HEK293 (cell line): ENCODE data around the gene HOXB8.

Experiments used
- BCL11A ChIP-seq: fragments of 450-650 bp; formaldehyde crosslinking; IDR thresholded peaks from 2 replicates; pipeline ENCODE4 v1.5.1; 2016; ENCODE audit warnings: low read depth, missing biosample characterization, missing genetic modification characterization
- EGR2 ChIP-seq: fragments of 450-650 bp; formaldehyde crosslinking; IDR thresholded peaks from 2 replicates; pipeline ENCODE4 v1.5.1; 2016; ENCODE audit warnings: low read depth, missing biosample characterization, missing genetic modification characterization
- GLIS2 ChIP-seq: fragments of 450-650 bp; formaldehyde crosslinking; IDR thresholded peaks from 2 replicates; pipeline ENCODE4 v1.5.1; 2016; ENCODE audit warnings: missing biosample characterization, missing genetic modification characterization
- IKZF3 ChIP-seq: fragments of 450-650 bp; IDR thresholded peaks from 2 replicates; pipeline ENCODE4 v1.5.0; 2018; ENCODE audit warnings: missing biosample characterization, mild to moderate bottlenecking, missing genetic modification characterization, moderate library complexity
- KLF10 ChIP-seq: fragments of 450-650 bp; IDR thresholded peaks from 2 replicates; pipeline ENCODE4 v1.5.1; 2018; ENCODE audit warnings: missing biosample characterization, mild to moderate bottlenecking, missing genetic modification characterization
- KLF8 ChIP-seq: fragments of 450-650 bp; formaldehyde crosslinking; IDR thresholded peaks from 2 replicates; pipeline ENCODE4 v1.5.1; 2016; ENCODE audit warnings: missing biosample characterization, missing genetic modification characterization
- KLF9 ChIP-seq: fragments of 450-650 bp; formaldehyde crosslinking; IDR thresholded peaks from 2 replicates; pipeline ENCODE4 v1.5.1; 2016; ENCODE audit warnings: missing biosample characterization, missing genetic modification characterization, low read depth
- OSR2 ChIP-seq: fragments of 450-650 bp; formaldehyde crosslinking; IDR thresholded peaks from 2 replicates; pipeline ENCODE4 v1.5.1; 2016; ENCODE audit warnings: missing biosample characterization, missing genetic modification characterization
- PRDM6 ChIP-seq: fragments of 450-650 bp; formaldehyde crosslinking; IDR thresholded peaks from 2 replicates; pipeline ENCODE4 v1.5.1; 2017; ENCODE audit warnings: missing biosample characterization, missing genetic modification characterization
- SP7 ChIP-seq: fragments of 450-650 bp; formaldehyde crosslinking; IDR thresholded peaks from 2 replicates; pipeline ENCODE4 v1.5.1; 2016; ENCODE audit warnings: missing biosample characterization, missing genetic modification characterization
- TCF7L2 ChIP-seq: IDR thresholded peaks from 2 replicates; pipeline ENCODE4 v1.6.1; 2011; ENCODE audit warnings: low read depth, mild to moderate bottlenecking, inconsistent platforms, low read length, moderate library complexity, borderline replicate concordance
- WT1 ChIP-seq: fragments of 450-650 bp; formaldehyde crosslinking; IDR thresholded peaks from 2 replicates; pipeline ENCODE4 v1.5.1; 2016; ENCODE audit warnings: missing biosample characterization, missing genetic modification characterization
- YY1 ChIP-seq: fragments of 450-650 bp; formaldehyde crosslinking; IDR thresholded peaks from 2 replicates; pipeline ENCODE4 v1.5.1; 2018; ENCODE audit warnings: missing biosample characterization, missing genetic modification characterization
- ZBTB11 ChIP-seq: fragments of 450-650 bp; formaldehyde crosslinking; conservative IDR thresholded peaks from 2 replicates; pipeline ENCODE4 v1.5.1; 2016; ENCODE audit warnings: low read depth, missing biosample characterization, missing genetic modification characterization
- ZBTB26 ChIP-seq: fragments of 450-650 bp; formaldehyde crosslinking; optimal IDR thresholded peaks from 2 replicates; pipeline ENCODE3; 2016; ENCODE audit warnings: missing biosample characterization, mild to moderate bottlenecking, missing genetic modification characterization
- ZBTB48 ChIP-seq: fragments of 450-650 bp; formaldehyde crosslinking; IDR thresholded peaks from 2 replicates; pipeline ENCODE4 v1.5.1; 2016; ENCODE audit warnings: missing biosample characterization, missing genetic modification characterization
- ZFHX2 ChIP-seq: fragments of 450-650 bp; formaldehyde crosslinking; conservative IDR thresholded peaks from 2 replicates; pipeline ENCODE4 v1.5.1; 2016; ENCODE audit warnings: missing biosample characterization, missing genetic modification characterization
- ZFP3 ChIP-seq: fragments of 450-650 bp; formaldehyde crosslinking; IDR thresholded peaks from 2 replicates; pipeline ENCODE4 v1.5.1; 2016; ENCODE audit warnings: low read depth, missing biosample characterization, missing genetic modification characterization
- ZFP37 ChIP-seq: fragments of 450-650 bp; formaldehyde crosslinking; IDR thresholded peaks from 2 replicates; pipeline ENCODE4 v1.5.1; 2016; ENCODE audit warnings: missing biosample characterization, missing genetic modification characterization
- ZNF146 ChIP-seq: fragments of 450-650 bp; formaldehyde crosslinking; IDR thresholded peaks from 2 replicates; pipeline ENCODE4 v1.5.1; 2016; ENCODE audit warnings: missing biosample characterization, missing genetic modification characterization
- ZNF24 ChIP-seq: fragments of 450-650 bp; formaldehyde crosslinking; IDR thresholded peaks from 2 replicates; pipeline ENCODE4 v1.5.1; 2016; ENCODE audit warnings: missing biosample characterization, missing genetic modification characterization
- ZNF335 ChIP-seq: fragments of 450-650 bp; formaldehyde crosslinking; conservative IDR thresholded peaks from 2 replicates; pipeline ENCODE4 v1.5.1; 2016; ENCODE audit warnings: missing biosample characterization, missing genetic modification characterization
- ZNF350 ChIP-seq: fragments of 450-650 bp; formaldehyde crosslinking; IDR thresholded peaks from 2 replicates; pipeline ENCODE4 v1.5.0; 2017; ENCODE audit warnings: missing biosample characterization, mild to moderate bottlenecking, missing genetic modification characterization
- ZNF362 ChIP-seq: fragments of 450-650 bp; formaldehyde crosslinking; IDR thresholded peaks from 2 replicates; pipeline ENCODE4 v1.5.1; 2016; ENCODE audit warnings: missing biosample characterization, missing genetic modification characterization
- ZNF37A ChIP-seq: fragments of 450-650 bp; IDR thresholded peaks from 2 replicates; pipeline ENCODE4 v1.5.1; 2018; ENCODE audit warnings: missing biosample characterization, missing genetic modification characterization
- ZNF423 ChIP-seq: fragments of 450-650 bp; formaldehyde crosslinking; IDR thresholded peaks from 2 replicates; pipeline ENCODE4 v1.5.1; 2016; ENCODE audit warnings: missing biosample characterization, missing genetic modification characterization
- ZNF426 ChIP-seq: fragments of 450-650 bp; formaldehyde crosslinking; IDR thresholded peaks from 2 replicates; pipeline ENCODE4 v1.5.1; 2017; ENCODE audit warnings: missing biosample characterization, missing genetic modification characterization, mild to moderate bottlenecking, inconsistent platforms, moderate library complexity
- ZNF600 ChIP-seq: fragments of 450-650 bp; formaldehyde crosslinking; IDR thresholded peaks from 2 replicates; pipeline ENCODE4 v1.5.1; 2016; ENCODE audit warnings: missing biosample characterization, missing genetic modification characterization
- ZNF629 ChIP-seq: fragments of 450-650 bp; formaldehyde crosslinking; IDR thresholded peaks from 2 replicates; pipeline ENCODE4 v1.5.1; 2017; ENCODE audit warnings: missing biosample characterization, missing genetic modification characterization
- ZNF645 ChIP-seq: fragments of 450-650 bp; formaldehyde crosslinking; IDR thresholded peaks from 2 replicates; pipeline ENCODE4; 2016; ENCODE audit warnings: missing biosample characterization, missing genetic modification characterization
- ZNF768 ChIP-seq: fragments of 450-650 bp; formaldehyde crosslinking; IDR thresholded peaks from 2 replicates; pipeline ENCODE4 v1.5.1; 2018; ENCODE audit warnings: missing biosample characterization, mild to moderate bottlenecking, missing genetic modification characterization
- ZNF791 ChIP-seq: fragments of 450-650 bp; formaldehyde crosslinking; IDR thresholded peaks from 2 replicates; pipeline ENCODE4 v1.5.1; 2016; ENCODE audit warnings: missing biosample characterization, missing genetic modification characterization

HOXB8 gene

GRCh38 chr17:48610282-48611211 is 4.5 kb downstream of the HOXB8 start, which contains the start of gene HOXB7 (continued):
- TF ChIP-seq ZBTB11 (tag by site-specific recombination) = peak; percentile 70
- TF ChIP-seq PRDM6 = peak; percentile 98
- TF ChIP-seq ZNF645 (tag by site-specific recombination) = no peak
- peak; percentile 9; the same call in 1 of the 2 replicates for TF ChIP-seq WT1
- TF ChIP-seq ZNF37A (tag by site-specific recombination) = no peak
- TF ChIP-seq ZNF600 (tag by site-specific recombination) = peak; percentile 89
- TF ChIP-seq ZNF629 (tag by site-specific recombination) = peak; percentile 41; the same call in 1 of the 2 replicates
- TF ChIP-seq OSR2 (tag by site-specific recombination) = 0 out of 2 replicates have a peak, but pooled peaks have one; percentile 12
- TF ChIP-seq ZFHX2 (tag by site-specific recombination) = peak; percentile 74
- peak; percentile 36; the same call in 1 of the 2 replicates for TF ChIP-seq KLF10
- TF ChIP-seq KLF9 (tag by site-specific recombination) = peak; percentile 61
- peak; percentile 77; the same call in 1 of the 2 replicates for TF ChIP-seq ZFP37 (tag by site-specific recombination)
- peak; percentile 46; the same call in 1 of the 2 replicates for TF ChIP-seq GLIS2 (tag by site-specific recombination)
- no peak for TF ChIP-seq ZNF24 (tag by site-specific recombination)
- peak; percentile 97 for TF ChIP-seq ZNF335 (tag by site-specific recombination)
- TF ChIP-seq YY1 (tag by site-specific recombination) = 0 out of 2 replicates have a peak, but pooled peaks have one; percentile 21
- TF ChIP-seq ZNF362 (tag by site-specific recombination) = no peak
- TF ChIP-seq TCF7L2 = 0 out of 2 replicates have a peak, but pooled peaks have one; percentile 14
- no peak for TF ChIP-seq BCL11A (tag by site-specific recombination)
- no peak for TF ChIP-seq ZNF791 (tag by site-specific recombination)
- TF ChIP-seq KLF8 (tag by site-specific recombination) = peak; percentile 89; the same call in 1 of the 2 replicates
- peak; percentile 78 for TF ChIP-seq ZBTB48 (tag by site-specific recombination)
- TF ChIP-seq ZNF146 (tag by site-specific recombination) = no peak
- TF ChIP-seq SP7 = 0 out of 2 replicates have a peak, but pooled peaks have one; percentile 20
- TF ChIP-seq ZBTB26 (tag by site-specific recombination) = peak; percentile 85
- TF ChIP-seq ZFP3 (tag by site-specific recombination) = no peak
- TF ChIP-seq ZNF350 (tag by site-specific recombination) = no peak
- TF ChIP-seq ZNF768 = no peak
- peak; percentile 76 for TF ChIP-seq ZNF423 (tag by site-specific recombination)
- TF ChIP-seq EGR2 (tag by site-specific recombination) = peak; percentile 69
- no peak for TF ChIP-seq ZNF426
- peak; percentile 79 for TF ChIP-seq IKZF3
